OCI-LY3 (cell line): ENCODE data around the gene GPR162.

ENCODE experiments used
- EZH2phosphoT487 ChIP-seq: fragments of 200-600 bp; shearing (Covaris generic); IDR thresholded peaks from 2 replicates; pipeline ENCODE4 v1.6.1; 2018; ENCODE audit warnings: antibody characterized with exemption, mixed run types, low read depth
- TF ChIP-seq, protein P1 (sequence below): fragments of 200-600, 300-600 bp; sonication (generic); IDR thresholded peaks from 2 replicates; pipeline ENCODE4 v1.5.1; 2014; ENCODE audit warnings: antibody characterized with exemption, low read length, low read depth

DNA sequence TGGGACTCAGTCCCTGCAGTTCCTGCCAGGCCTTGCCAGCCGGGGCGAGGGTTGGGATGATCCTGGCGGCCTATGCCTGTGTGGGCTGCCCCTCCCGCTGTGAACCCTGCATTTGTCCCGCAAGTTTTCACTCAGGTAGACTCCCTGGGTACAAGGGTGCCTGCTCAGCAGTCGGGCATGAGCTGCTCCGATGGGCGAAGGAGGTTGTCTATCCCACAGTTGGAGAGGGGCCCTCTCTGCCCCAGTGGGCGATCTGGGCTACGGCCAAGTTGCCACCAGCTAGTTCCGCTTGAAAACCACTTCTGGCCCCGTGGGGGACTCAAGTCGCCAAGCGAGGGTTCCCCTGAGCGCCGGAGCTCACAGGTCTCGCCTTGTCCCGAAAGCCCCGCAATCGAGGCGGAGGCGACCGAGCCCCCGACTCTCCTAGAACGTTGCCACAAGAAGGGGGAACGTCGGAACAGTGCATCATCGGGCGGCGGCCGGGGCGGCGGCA is 45.3 kb downstream of the GPR162 start:
- TF ChIP-seq, protein P1, sequence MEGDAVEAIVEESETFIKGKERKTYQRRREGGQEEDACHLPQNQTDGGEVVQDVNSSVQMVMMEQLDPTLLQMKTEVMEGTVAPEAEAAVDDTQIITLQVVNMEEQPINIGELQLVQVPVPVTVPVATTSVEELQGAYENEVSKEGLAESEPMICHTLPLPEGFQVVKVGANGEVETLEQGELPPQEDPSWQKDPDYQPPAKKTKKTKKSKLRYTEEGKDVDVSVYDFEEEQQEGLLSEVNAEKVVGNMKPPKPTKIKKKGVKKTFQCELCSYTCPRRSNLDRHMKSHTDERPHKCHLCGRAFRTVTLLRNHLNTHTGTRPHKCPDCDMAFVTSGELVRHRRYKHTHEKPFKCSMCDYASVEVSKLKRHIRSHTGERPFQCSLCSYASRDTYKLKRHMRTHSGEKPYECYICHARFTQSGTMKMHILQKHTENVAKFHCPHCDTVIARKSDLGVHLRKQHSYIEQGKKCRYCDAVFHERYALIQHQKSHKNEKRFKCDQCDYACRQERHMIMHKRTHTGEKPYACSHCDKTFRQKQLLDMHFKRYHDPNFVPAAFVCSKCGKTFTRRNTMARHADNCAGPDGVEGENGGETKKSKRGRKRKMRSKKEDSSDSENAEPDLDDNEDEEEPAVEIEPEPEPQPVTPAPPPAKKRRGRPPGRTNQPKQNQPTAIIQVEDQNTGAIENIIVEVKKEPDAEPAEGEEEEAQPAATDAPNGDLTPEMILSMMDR = no peak
- no peak for TF ChIP-seq EZH2phosphoT487
